ENCODE measurements around the gene C2CD4B. TPM values are rescaled to one million over a fixed set of nuclear protein-coding genes. Genes with fewer than 3 reads are reported as not detected.
A peak's percentile ranks its signal among the peaks of the same experiment; 100 is the strongest.

The C2CD4B gene
- total and polyA plus RNA-seq, 2 of the 13 experiments (the other 11 are each of a cell fraction or from before 2014, with no cell fraction given), result not detected

GRCh38 chr15:62119227-62119864 is 45.7 kb downstream of the C2CD4B start (continued):
- TF ChIP-seq AHDC1 (CRISPR knock-in tag; IDR thresholded peaks at IDR 0.05; ENCODE audit: borderline replicate concordance) (peak; percentile 22; the same call in 1 of the 2 replicates), ZNF431 (CRISPR knock-in tag; IDR thresholded peaks at IDR 0.05; ENCODE audit: borderline replicate concordance, low read depth) (no peak), EED (CRISPR knock-in tag; IDR thresholded peaks at IDR 0.05) (no peak), HDAC2 (CRISPR knock-in tag; IDR thresholded peaks at IDR 0.05) (no peak), MED8 (CRISPR knock-in tag; IDR thresholded peaks at IDR 0.05; ENCODE audit: insufficient replicate concordance) (no peak), ATF3 (CRISPR knock-in tag; IDR thresholded peaks at IDR 0.05) (peak; percentile 54; the same call in 1 of the 2 replicates), ZNF576 (CRISPR knock-in tag; IDR thresholded peaks at IDR 0.05) (no peak), HMG20A (CRISPR knock-in tag; IDR thresholded peaks at IDR 0.05; ENCODE audit: borderline replicate concordance) (0 out of 2 replicates have a peak, but pooled peaks have one; percentile 19), IKZF4 (CRISPR knock-in tag; IDR thresholded peaks at IDR 0.05; ENCODE audit: borderline replicate concordance, low read depth, not compliant biosample characterization) (no peak), ZNF792 (CRISPR knock-in tag; IDR thresholded peaks at IDR 0.05) (no peak), ZNF710 (CRISPR knock-in tag; IDR thresholded peaks at IDR 0.05; ENCODE audit: borderline replicate concordance) (no peak), ZNF841 (CRISPR knock-in tag; IDR thresholded peaks at IDR 0.05; ENCODE audit: borderline replicate concordance) (no peak), ZBTB4 (CRISPR knock-in tag; IDR thresholded peaks at IDR 0.05; ENCODE audit: borderline replicate concordance) (no peak), ZBTB44 (CRISPR knock-in tag; IDR thresholded peaks at IDR 0.05) (no peak)
